Measurements from ENCODE around the gene ADARB2.
"Not testable (repeated sequence)": the region's sequence is repeated elsewhere in the genome, so short reads cannot be mapped to it uniquely, and the experiment has no call there.

Gene ADARB2

DNA sequence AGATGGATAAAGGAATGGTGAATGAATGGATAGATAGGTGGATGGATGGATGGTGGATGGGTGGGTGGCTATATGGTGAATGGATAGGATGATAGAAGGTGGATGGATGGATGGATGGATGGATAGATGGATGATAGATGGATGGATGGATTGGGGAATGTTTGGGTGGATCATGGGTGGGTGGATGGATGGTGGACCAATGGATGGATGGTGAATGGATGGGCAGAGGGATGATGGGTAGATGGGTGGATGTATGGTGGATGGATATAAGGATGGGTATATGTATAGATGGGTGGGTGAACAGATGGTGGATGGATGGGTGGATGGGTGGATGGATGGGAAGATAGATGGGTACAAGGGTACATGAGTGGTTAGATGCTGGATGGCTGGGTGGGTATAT lies 322.4 kb downstream of the ADARB2 start:
- no peak for DNase-seq

DNA sequence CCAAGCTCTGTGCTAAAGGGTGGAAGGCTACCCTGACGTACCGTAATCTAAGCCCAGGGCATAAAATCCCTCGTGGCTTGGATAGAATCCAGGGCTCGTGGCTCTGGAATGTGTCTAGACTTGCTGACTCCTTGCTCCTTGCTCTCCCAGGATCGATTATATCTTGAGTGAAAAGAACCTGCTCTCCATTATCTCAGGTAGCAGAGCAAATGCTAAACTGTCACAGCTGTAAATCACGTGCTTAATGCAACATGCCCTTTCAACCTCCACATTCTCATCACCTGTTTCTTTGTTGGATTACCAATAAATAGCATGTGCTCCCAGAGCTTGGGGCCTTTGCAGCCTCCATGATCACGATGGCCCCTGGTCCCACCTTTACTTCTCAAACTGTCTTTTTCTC lies 323.0 kb downstream of the ADARB2 start:
- DNase-seq, result not testable (repeated sequence)

DNA sequence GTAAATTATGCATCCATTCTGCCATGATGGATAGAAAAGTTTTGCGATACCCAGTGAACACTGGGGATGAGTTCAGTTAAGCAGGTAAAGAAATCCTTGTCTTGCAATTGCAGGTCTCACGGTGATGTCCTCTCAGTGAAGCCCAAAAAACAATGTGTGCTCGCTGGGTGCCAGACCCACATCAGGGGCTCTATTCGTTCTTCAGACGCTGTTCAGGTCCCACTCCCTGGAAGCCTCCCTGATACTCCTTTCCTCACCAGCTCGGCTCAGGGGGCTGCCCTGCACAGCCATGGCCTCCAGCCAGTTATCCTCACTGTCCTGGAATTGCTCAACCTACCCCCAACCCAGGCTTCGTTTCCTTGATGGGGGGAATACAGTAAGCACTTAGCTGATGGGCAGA lies 323.5 kb downstream of the ADARB2 start:
- DNase-seq, result no peak

DNA sequence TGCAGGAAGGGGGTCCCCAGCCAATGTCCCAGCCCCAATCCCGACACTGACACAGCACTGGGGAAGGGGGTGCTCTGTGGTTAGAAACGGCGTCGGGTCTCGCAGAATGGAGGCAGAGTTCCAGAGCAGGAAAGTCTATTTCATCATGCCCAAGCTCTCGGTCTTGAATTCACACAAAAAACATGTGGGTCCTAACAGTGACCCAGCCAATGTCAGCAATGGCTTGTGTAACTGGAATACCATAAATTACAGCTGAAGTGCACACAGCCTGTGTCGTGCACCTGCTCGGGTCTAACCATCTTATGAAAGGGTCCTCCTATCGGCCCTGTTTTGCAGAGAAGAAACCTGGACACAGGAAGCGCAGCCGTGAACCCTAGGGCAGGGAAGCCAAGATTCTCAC lies 324.1 kb downstream of the ADARB2 start:
- DNase-seq, result no peak

DNA sequence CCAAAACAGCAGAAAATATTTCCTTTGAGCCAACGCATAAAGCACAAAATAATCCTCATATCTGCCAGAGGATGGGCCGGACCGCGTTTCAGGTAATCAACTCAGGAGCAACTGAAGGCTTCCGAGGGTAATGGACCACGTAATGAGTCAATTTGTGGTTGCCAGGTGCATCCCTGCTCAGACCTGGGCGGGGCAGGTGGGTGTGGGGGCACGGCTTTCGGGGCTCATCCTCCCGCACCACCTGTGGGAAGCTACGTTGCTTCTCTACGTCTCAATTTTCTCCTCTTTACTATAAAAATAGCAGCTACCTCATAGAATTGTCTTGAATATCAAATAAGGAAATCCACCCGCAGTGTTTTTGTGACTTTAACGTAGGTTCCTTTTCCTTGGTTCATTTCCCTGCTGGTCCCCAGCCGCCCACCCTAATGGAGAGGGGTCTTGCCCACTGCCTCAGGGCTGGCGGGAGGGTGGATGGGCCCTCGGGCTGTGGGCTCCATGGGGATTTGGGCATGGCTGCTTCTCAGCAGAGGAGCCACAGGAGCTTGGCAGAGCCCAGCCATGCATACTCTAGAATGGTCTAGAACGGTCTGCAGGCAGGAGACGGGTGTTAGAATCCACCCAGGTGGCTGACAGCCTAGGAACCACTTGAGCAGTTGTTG lies 324.7 kb downstream of the ADARB2 start:
- DNase-seq, result no peak

DNA sequence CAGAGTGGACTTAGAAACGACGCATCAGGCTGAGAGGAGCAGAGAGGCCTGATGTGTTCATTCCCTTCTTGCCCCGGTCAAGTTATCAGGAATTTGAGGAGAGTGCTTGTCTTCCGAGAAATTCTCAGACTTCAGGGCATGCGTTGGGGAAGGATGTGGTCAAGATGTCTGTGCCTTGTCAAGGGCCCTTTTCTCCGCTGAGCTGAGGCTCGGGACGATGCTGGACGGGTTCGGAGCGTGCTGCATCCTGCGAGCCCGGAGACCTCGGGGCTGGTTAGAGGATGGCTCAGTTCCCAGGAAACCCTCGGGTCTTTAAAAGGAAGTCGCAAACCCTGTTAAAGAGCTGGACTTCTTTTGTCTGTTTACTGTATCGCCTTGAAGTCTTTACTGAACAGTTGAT lies 325.4 kb downstream of the ADARB2 start:
- DNase-seq, result no peak

DNA sequence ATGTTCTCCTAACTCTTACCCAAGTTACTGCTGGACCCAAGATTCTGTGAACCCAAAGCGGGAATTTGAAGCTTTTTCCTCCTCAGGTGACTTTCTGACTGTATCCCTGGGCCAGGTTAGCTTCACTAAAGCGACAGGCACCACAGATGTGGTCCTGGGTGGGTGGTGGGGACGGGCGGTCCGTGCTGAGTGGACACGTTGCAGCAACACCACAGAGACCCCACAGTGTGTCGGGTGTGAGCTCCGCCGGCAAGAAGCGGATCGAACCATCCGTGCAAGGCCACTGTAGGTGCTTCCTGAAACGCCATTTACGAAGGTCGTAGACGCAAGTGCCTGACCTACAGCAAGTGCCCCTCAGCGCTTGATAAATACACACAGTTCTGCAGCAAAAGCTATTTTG lies 325.9 kb downstream of the ADARB2 start:
- no peak for DNase-seq

DNA sequence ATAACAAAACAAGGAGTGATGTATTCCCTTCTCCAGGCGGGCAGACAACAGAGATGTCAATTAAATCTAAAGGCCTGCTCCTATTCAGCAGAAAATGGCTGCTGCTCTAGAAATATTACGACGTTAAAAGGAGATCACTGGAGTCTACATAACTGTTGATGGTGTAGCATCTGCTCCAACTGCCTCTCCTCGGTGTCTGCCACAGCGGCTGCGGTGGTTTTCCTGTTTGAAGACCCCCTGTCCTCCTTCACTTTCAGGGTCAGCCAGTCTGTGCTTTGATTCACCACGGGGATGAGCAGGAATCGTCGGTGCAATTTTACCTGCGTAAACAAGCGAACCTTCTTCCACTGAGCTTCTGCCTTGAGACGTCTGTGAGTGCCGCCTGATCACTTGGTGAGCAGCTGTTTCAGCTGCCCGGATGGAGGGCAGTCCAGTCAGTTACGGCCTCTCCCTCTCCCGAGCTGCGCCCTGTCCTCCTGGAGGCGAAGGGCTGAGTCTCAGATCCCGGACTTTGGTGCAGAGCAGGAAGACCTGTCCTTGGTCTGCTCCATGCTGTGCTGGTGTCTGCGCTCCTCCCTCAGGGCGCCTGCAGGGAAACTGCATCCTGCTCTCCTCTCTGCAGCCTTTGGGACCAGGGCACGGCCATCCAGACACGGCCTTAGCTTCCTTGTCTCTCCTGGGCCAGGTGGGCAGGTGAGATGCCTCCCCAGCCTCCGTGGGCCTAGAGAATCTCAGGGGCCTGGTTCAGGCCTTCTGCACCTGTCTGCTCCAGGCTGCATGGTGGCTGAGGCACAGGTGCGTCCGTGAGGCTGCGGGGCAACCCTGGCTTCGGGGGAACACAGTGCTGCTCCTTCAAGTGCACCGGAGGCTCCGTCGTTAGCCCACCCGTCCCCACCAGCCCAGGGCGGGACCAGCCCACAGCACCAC lies 326.6 kb downstream of the ADARB2 start:
- DNase-seq, result no peak

DNA sequence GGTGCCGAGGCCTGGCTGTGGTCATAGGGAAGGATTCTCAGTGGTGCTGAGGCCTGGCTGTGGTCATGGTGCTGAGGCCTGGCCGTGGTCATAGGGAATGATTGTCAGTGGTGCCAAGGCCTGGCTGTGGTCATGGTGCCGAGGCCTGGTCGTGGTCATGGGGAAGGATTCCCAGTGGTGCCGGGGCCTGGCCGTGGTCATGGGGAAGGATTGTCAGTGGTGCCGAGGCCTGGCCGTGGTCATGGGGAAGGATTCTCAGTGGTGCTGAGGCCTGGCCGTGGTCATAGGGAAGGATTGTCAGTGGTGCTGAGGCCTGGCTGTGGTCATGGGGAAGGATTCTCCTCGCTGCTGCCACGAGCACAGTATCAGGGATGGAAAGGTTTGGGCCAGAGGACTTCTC lies 327.3 kb downstream of the ADARB2 start:
- DNase-seq, result no peak

DNA sequence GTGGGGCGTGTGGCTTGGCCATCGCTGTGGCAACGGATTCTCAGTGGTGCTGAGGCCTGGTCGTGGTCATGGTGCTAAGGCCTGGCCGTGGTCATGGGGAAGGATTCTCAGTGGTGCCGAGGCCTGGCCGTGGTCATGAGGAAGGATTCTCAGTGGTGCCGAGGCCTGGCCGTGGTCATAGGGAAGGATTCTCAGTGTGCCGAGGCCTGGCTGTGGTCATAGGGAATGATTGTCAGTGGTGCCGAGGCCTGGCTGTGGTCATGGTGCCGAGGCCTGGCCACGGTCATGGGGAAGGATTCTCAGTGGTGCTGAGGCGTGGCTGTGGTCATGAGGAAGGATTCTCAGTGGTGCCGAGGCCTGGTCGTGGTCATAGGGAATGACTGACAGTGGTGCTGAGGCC lies 327.9 kb downstream of the ADARB2 start:
- no peak for DNase-seq

DNA sequence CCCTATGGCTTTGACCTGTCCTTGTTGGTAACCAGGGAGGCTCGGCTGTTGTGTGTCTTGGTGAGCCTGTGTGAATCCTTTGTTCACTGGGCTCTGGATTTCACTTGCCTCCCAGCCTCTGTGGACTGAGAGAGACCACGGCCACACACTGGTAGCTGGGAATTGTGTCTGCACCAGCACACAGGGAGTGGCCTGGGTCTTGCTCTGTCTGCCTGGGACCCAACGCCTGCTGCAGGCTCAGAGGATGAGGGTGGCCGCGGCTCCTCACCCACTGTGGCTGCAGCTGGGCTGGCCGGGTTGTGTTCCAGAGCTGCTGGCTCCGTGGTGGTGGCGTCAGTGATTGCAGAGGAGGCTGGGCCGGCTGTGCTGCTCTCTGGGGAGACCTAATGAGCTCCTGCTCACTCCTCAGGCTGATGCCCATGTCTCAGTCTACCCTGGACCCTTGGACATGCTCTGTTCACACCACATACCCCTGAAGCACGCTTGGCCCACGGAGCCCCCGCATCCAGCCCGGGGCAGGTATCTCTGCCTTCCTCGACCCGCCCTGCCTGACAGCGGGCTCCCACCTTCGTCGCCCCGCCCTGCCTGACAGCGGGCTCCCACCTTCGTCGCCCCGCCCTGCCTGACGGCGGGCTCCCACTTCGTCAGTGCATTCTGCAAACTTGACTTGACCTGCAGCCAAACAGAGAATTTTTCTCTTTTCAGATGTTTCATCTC lies 328.5 kb downstream of the ADARB2 start:
- DNase-seq, result no peak

DNA sequence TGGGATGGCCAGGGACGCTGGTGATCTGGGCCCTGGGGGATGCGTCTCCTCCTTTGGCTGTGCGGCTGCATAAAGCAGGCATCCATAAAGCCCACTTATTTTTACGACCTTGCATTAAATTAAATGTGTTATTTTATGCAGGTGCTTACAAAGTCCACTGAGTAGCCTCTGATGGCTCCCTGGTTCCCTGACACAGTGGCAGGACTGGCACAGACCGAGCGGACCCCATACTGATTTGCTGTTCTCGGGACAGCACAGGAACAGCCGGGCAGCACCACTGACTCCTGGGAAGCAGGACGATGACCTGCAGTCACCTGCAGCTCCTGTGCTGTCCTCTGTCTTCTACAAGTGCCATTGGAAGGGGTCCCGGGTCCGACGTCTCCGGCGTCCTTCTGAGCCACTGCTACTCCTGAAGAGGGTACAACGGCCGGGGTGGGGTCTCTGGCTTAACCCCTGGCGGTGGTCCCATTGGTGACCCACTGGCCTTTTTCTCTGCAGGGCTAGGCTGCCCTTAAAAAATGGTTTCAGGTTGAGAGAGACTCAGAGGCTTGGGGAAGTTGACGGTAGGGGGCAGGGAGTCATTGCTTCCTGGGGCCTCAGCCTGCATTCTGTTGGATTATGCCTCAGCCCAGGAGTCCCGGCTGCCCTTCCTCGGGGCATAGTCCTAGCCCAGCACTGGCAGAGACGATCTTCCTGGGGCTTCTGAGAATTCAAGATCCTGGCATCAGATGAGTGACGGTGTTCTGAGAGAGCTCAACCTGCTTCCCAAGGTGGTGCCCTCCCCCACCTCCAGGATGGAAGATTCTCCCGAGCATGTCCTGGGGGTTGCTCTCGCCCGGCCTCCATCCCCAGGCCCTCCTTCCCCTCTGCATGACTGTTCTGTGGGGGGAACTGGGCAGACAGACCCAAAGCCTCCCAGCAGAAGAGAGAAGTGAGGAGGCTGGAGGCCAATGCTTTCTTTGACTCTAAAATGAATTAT lies 330.1 kb downstream of the ADARB2 start:
- DNase-seq, result no peak

DNA sequence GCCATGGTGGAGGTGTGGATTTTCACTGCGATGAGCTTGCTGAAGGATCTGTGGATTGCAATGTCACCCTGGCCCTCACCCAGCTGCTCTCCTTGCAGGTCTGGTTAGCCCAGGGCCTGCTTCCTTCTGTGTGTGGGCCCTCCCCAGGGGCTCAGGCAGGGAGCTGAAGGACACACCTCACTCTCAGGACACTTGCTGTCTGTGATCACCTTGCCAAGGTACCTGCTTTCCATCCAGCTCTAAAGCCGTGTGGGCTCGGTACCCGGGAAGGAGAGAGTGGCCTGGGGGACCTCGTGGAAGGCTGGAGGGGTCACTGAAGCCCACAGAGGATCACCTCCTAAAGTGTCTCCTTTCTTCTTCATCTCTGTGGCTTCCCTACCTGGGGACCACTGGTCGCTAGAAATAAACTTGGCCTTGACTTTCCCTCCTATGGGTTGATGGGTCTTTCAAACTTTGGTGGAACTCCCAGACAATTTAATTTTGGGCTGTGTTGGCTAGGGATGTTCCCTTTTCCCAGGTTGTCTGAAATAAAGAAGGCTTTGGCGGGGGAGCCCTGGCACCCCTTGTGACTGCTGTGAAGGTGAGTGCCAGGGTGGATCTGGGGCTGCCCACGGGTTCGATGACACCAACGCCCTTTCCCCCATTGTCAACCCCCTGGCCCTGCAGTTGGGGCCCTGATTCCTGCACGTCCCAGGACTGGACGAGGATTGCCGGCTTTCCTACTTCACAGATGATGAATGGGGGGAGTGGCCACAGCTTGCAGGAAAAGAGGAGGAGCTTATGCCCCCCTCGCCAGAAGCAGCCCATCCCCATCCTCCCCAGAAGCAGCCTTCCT lies 331.0 kb downstream of the ADARB2 start:
- DNase-seq, result no peak

DNA sequence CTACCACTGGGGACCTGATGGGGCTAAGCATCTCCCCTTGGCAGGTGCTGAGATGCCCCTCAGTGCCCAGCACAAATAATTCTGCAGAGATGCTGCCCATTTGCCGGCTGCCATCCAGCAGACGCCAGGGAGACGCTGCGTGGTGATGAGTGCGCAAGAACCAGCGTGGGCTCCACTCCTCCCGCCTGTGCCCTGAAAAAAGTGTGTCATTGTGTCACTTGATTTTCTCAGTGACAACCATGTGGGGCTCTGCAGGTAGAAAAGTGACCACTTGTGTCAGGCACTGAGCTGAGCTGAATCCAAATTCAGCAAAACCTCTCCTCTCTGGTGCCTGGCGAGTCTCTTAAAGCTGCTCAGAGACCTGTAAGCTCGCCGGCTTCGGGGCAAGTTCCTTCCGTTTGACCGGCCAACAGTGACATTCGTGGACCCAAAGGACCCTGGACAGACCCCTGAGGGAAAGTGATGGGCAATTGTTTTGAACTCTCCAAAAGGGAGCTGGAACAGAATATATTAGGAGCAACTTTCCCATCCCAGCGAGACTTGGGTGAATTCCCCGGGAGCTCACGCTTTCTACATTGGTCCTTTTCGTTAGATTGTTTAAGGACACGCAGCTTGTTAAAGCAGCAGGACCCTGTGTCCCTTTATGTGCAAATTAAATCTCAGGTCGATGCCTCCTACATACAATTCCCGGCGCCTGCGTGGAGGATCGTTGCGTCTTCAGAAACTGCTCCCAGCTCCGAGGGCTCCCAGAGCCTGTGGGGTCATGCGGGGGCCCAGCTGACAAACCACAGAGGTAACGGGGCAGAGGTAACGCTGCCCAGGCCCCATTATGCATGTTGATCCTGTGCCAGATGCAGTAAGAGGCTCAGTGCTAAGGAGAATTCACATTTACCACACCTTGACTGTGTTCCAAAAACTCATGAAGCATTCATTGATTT lies 332.7 kb downstream of the ADARB2 start:
- no peak for DNase-seq

DNA sequence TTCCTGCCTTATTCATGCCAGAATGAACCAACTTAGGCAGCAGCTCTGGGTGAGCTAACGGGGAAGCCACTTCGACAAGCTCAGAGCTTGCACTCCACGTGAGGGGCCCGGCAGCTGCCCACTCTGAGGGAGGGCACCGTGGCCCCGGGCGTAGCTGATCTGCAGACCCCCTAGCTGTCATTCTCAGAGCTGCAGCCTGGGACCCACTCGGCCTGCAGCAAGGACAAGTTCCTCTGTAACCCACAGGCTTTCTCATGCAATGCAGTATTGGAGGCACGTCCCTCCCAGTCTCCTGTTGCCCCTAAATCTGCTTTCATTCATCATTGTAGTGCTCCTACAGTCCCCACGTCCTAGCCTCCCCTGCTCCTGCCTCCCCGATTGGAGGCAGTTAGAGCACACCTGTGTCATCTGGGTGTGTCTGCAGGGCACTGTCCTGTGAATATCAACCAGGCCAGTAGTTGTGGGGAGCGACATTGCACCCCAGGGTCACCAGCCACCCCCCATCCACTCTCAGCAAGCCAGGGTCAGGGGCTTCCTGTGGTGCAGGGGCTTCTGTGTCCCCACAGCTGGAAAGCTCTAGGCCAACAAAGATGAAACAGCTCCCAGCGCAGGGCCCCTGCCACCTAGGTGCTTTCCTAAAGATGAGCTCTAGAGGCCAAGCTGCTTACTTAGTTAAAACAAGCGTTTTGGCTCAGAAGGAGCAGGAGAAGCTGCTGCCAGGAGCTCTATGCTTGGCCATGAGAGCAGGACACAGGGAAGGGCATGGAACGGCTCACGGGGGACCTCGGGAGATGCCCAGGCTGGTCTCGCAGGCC lies 333.6 kb downstream of the ADARB2 start:
- no peak for DNase-seq

DNA sequence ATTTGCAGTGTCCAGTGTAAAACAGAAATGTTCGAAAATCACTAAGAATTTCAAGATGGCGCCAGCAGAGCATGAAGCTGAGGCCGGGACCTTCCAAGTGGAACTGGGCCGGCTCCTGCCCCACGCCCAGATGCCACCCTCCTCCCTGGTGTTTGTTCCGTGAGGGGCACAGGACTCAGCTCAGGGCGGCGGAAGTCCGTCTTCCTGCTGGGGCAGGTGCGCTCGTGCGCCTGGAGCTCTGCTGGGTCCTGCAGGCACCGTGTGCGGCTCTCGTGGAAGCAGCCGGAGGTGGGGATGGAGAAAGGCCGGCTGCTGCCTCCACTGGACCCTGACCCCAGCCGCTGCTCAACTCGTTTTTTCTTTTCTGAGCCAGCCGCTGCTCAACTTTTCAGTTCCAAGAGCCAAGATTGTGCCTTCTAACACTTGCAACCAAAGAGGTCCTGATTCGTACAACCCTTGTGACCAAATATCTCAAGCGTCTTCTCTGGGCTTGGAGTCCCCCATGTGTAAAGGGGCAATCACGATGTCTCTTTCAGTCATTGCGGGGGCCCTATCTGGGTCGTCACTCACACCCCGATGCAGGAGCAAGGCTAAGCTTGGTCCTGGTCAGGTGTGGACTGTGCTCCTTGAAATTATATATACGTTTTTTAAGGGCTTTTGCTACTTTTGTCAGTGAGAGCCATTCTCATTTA lies 334.4 kb downstream of the ADARB2 start:
- no peak for DNase-seq

DNA sequence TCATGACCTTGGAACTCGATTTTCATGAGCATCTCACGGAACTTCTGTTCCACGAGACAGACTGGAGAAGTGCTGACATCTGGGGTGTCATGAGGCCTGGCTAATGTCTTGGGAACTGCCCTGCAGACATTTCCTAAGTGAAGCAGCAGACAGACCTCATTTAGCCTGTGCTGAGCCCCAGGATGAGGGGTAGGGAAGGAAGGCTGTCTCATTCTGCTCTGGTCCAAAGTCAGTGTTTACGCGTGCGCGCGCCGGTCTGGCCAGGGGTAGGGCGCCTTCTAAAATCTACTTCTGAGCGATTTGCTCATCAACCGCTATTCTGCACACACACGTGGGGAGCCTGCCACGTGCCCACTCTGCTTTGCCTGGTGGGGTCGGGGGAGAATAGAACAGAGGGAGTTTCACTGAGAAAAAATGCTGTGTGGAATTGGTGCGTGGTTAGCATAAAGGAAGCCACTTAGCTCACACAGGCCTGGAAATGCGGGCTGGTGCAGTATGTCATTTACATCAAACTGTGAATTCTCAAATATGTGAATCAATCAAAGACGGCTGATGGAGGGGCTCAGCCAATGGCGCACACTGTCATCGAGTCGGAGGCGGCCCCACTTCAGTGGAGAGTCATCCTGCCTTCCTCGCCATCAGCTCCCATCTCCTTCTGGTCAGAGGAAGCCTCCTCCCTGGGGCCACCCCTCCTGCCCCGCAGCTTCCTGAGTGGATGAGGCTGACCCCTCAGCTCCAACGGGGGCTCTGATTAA lies 335.1 kb downstream of the ADARB2 start:
- DNase-seq, result no peak
